ENCODE data around the gene GFPT2.

DNA sequence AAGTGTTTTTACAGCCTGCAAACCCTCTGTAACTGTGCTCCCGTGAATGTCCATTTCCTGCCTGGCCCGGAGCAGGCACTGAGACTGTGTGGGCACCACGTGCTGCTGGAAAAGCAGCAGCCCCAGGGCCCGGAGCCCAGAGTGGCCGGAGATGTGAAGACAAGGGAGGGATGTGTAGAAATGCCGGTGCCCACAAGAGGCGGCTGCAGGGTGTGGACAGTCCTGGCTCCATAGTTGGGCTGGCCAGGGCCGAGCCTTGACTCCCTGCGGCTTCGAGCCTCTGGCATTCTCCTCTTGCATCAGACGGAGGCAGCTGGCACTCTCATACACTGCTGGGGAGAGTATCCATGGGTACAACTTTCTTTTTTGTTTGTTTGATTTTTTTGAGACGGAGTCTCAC is 13.2 kb upstream of the GFPT2 start:
- TF ChIP-seq CHD1 (IDR thresholded peaks at IDR 0.05; ENCODE audit: low read depth, low read length) (no peak), BACH1 (IDR thresholded peaks at IDR 0.05; ENCODE audit: borderline replicate concordance) (no peak), SUZ12 (IDR thresholded peaks at IDR 0.05; ENCODE audit: unreplicated experiment) (no peak), POLR2A (IDR thresholded peaks at IDR 0.05; ENCODE audit: low read depth, low read length) (no peak), NBN (IDR thresholded peaks at IDR 0.05) (no peak), RCOR1 (conservative IDR thresholded peaks at IDR 0.05; ENCODE audit: low read depth, low read length) (no peak), FOXK2 (IDR thresholded peaks at IDR 0.05) (no peak)
- TF ChIP-seq, protein P1, sequence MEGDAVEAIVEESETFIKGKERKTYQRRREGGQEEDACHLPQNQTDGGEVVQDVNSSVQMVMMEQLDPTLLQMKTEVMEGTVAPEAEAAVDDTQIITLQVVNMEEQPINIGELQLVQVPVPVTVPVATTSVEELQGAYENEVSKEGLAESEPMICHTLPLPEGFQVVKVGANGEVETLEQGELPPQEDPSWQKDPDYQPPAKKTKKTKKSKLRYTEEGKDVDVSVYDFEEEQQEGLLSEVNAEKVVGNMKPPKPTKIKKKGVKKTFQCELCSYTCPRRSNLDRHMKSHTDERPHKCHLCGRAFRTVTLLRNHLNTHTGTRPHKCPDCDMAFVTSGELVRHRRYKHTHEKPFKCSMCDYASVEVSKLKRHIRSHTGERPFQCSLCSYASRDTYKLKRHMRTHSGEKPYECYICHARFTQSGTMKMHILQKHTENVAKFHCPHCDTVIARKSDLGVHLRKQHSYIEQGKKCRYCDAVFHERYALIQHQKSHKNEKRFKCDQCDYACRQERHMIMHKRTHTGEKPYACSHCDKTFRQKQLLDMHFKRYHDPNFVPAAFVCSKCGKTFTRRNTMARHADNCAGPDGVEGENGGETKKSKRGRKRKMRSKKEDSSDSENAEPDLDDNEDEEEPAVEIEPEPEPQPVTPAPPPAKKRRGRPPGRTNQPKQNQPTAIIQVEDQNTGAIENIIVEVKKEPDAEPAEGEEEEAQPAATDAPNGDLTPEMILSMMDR (IDR thresholded peaks at IDR 0.05 in 2 of 3, conservative IDR thresholded peaks at IDR 0.05 in 1 of 3; ENCODE audit: control insufficient read depth in 2 of 3, extremely low read depth in 1 of 3, insufficient read depth in 1 of 3, low read depth in 3 of 3, low read length in 3 of 3) = no peak
- TF ChIP-seq, protein P2, sequence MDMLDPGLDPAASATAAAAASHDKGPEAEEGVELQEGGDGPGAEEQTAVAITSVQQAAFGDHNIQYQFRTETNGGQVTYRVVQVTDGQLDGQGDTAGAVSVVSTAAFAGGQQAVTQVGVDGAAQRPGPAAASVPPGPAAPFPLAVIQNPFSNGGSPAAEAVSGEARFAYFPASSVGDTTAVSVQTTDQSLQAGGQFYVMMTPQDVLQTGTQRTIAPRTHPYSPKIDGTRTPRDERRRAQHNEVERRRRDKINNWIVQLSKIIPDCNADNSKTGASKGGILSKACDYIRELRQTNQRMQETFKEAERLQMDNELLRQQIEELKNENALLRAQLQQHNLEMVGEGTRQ (IDR thresholded peaks at IDR 0.05; ENCODE audit: borderline replicate concordance, low read depth, low read length) = no peak

Data from GM12878 (cell line).